ENCODE measurements around the gene SLC49A4.

SLC49A4 gene

DNA sequence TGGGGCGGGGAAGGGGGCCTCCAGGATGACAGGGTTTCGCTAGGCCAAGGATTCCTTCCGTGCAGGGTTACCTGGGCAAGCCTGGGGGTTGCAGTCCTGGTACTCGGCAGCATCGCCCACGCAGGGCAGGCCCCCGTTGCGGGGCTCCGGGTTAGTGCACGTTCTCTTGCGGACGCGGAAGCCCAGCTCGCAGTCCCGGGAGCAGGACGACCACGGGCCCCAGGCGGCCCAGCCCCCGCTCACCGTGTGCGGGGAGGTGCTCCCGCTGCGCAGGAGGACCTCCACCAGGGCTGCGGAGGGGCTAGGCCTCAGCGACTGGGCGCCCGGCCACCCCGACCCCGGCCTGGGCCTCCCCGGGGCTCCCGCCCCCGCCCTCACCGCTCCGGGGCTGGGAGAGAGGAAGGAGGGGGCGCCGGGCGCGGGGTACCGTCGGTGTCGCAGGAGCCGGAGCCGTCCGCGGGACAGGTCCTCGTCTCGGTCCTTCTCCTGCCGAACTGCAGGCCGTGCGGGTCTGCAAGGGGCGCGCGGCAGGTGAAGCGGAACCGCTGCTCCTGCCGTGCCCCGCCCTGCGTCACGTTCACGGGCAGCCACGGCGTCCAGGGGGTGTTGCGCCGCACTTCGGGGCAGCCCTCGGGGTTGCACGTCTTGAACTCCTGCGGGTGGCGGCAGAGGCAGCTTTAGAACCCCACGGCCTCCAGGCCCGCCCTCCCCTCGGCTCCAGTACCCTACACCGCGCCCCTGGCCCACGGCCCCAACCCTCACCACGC lies 118.1 kb downstream of the SLC49A4 start:
- TF ChIP-seq, protein P1, sequence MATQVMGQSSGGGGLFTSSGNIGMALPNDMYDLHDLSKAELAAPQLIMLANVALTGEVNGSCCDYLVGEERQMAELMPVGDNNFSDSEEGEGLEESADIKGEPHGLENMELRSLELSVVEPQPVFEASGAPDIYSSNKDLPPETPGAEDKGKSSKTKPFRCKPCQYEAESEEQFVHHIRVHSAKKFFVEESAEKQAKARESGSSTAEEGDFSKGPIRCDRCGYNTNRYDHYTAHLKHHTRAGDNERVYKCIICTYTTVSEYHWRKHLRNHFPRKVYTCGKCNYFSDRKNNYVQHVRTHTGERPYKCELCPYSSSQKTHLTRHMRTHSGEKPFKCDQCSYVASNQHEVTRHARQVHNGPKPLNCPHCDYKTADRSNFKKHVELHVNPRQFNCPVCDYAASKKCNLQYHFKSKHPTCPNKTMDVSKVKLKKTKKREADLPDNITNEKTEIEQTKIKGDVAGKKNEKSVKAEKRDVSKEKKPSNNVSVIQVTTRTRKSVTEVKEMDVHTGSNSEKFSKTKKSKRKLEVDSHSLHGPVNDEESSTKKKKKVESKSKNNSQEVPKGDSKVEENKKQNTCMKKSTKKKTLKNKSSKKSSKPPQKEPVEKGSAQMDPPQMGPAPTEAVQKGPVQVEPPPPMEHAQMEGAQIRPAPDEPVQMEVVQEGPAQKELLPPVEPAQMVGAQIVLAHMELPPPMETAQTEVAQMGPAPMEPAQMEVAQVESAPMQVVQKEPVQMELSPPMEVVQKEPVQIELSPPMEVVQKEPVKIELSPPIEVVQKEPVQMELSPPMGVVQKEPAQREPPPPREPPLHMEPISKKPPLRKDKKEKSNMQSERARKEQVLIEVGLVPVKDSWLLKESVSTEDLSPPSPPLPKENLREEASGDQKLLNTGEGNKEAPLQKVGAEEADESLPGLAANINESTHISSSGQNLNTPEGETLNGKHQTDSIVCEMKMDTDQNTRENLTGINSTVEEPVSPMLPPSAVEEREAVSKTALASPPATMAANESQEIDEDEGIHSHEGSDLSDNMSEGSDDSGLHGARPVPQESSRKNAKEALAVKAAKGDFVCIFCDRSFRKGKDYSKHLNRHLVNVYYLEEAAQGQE (IDR thresholded peaks at IDR 0.05; ENCODE audit: insufficient read depth in 1 of 2, low read depth in 2 of 2, low read length in 2 of 2), result no peak
- TF ChIP-seq POLR2AphosphoS5 (IDR thresholded peaks at IDR 0.05; ENCODE audit: low read depth, low read length) (no peak), SIN3A (IDR thresholded peaks at IDR 0.05; ENCODE audit: borderline replicate concordance, insufficient read depth, low read length) (no peak), FOXP2 (optimal IDR thresholded peaks at IDR 0.05; ENCODE audit: borderline replicate concordance, extremely low read depth, extremely low read length, insufficient read depth) (no peak), TAF1 (IDR thresholded peaks at IDR 0.05; ENCODE audit: borderline replicate concordance, insufficient read depth, low read length) (no peak)

DNA sequence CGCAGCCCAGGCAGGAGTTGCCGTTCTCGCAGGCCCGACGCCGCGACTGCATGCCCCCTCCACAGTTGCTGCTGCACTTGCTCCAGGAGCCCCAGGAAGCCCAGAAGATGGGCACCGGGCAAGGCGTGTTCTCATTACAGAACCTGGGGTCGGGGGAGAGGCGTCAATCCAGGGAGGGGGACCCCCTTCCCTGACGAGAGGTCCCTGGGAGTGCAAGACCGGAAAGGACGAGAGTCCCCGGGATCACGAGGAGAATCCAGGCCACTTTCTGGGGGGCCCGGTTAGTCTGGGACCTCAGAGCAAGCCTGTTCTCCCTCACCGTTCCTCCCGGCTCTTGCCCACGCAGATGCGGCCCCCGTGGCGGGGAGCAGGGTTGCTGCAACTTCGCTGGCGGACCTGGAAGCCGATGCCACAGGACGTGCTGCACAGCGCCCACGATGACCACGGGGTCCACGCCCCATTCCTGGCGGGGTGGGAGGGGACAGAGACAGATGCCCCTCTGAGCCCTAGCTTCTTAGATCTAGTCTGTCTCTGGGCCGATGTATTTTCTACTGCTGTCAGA lies 118.8 kb downstream of the SLC49A4 start:
- no peak for TF ChIP-seq SIN3A (IDR thresholded peaks at IDR 0.05; ENCODE audit: borderline replicate concordance, insufficient read depth, low read length)
- TF ChIP-seq, protein P1 (IDR thresholded peaks at IDR 0.05; ENCODE audit: insufficient read depth in 1 of 2, low read depth in 2 of 2, low read length in 2 of 2), result no peak
- no peak for TF ChIP-seq FOXP2 (optimal IDR thresholded peaks at IDR 0.05; ENCODE audit: borderline replicate concordance, extremely low read depth, extremely low read length, insufficient read depth)
- no peak for TF ChIP-seq POLR2AphosphoS5 (IDR thresholded peaks at IDR 0.05; ENCODE audit: low read depth, low read length)
- no peak for TF ChIP-seq TAF1 (IDR thresholded peaks at IDR 0.05; ENCODE audit: borderline replicate concordance, insufficient read depth, low read length)

GRCh38 chr3:122915300-122916055 lies 120.6 kb downstream of the SLC49A4 start:
- TF ChIP-seq, protein P1 (IDR thresholded peaks at IDR 0.05; ENCODE audit: insufficient read depth in 1 of 2, low read depth in 2 of 2, low read length in 2 of 2), result no peak
- no peak for TF ChIP-seq POLR2AphosphoS5 (IDR thresholded peaks at IDR 0.05; ENCODE audit: low read depth, low read length)
- no peak for TF ChIP-seq TAF1 (IDR thresholded peaks at IDR 0.05; ENCODE audit: borderline replicate concordance, insufficient read depth, low read length)

DNA sequence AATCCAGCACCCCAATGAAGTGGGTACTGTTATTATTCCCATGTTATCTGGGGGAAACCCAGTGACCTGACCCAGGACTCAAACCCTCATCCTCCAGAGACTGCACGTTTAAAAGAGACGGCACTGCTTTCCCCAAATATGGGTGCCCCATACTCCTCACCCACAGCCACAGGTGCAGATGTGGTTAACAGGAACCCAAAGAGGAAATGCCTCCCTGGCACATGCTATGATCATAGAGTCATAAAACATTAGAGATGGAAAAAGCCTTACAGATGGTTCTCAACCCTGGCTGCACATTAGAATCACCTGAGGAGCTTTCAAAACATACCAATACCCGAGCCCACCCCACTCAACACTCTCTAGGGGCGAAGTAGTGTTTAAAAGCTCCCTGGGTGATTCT lies 121.2 kb downstream of the SLC49A4 start:
- TF ChIP-seq SIN3A (IDR thresholded peaks at IDR 0.05; ENCODE audit: borderline replicate concordance, insufficient read depth, low read length) (no peak), POLR2AphosphoS5 (IDR thresholded peaks at IDR 0.05; ENCODE audit: low read depth, low read length) (no peak), FOXP2 (optimal IDR thresholded peaks at IDR 0.05; ENCODE audit: borderline replicate concordance, extremely low read depth, extremely low read length, insufficient read depth) (no peak), TAF1 (IDR thresholded peaks at IDR 0.05; ENCODE audit: borderline replicate concordance, insufficient read depth, low read length) (no peak)
- TF ChIP-seq, protein P1 (IDR thresholded peaks at IDR 0.05; ENCODE audit: insufficient read depth in 1 of 2, low read depth in 2 of 2, low read length in 2 of 2), result no peak
